H1 (cell line): ENCODE measurements around the gene P2RX2.

ENCODE experiments used
- CBX8 ChIP-seq: fragments of 300-800, 300-1000 bp; sonication (generic); IDR thresholded peaks from 2 replicates; pipeline ENCODE4 v1.7.1; 2016; ENCODE audit warnings: low read depth, low read length, borderline replicate concordance
- CHD7 ChIP-seq: fragments of 300-600 bp; sonication (generic); IDR thresholded peaks from 2 replicates; pipeline ENCODE4 v1.7.1; 2012; ENCODE audit warnings: low read length, moderate library complexity, mild to moderate bottlenecking, inconsistent platforms; ENCODE audit not compliant: insufficient replicate concordance
- CREB1 ChIP-seq: IDR thresholded peaks from 2 replicates; pipeline ENCODE4 v1.6.1; 2012; ENCODE audit warnings: inconsistent platforms
- CTCF ChIP-seq, 3 experiments: IDR thresholded peaks; 1 replicate in 2 of 3; 2 replicates in 1 of 3; pipeline versions ENCODE4 v1.5.1 to v1.6.1; 2011; ENCODE audit warnings: low read length in 3 of 3, mild to moderate bottlenecking in 3 of 3, inconsistent platforms in 2 of 3, low read depth in 1 of 3, moderate library complexity in 1 of 3; ENCODE audit not compliant: insufficient read depth in 1 of 3; ENCODE audit errors: control extremely low read depth in 1 of 3
- GABPA ChIP-seq: IDR thresholded peaks from 2 replicates; pipeline ENCODE4 v1.6.1; 2011; ENCODE audit warnings: mild to moderate bottlenecking, low read length, moderate library complexity, borderline replicate concordance; ENCODE audit not compliant: insufficient read depth
- MAX ChIP-seq: IDR thresholded peaks from 2 replicates; pipeline ENCODE4 v1.6.1; 2012; ENCODE audit warnings: inconsistent platforms
- RAD21 ChIP-seq, 2 experiments: IDR thresholded peaks in 1 of 2; conservative IDR thresholded peaks in 1 of 2; 2 replicates each; pipeline ENCODE4 v1.6.1; 2011; ENCODE audit warnings: low read depth in 2 of 2, low read length in 2 of 2, improper control_type of control experiment in 1 of 2, inconsistent platforms in 1 of 2, mild to moderate bottlenecking in 1 of 2, moderate library complexity in 1 of 2
- SP4 ChIP-seq: IDR thresholded peaks from 2 replicates; pipeline ENCODE4 v1.6.1; 2012; ENCODE audit warnings: low read length, inconsistent platforms
- ZNF274 ChIP-seq: IDR thresholded peaks from 2 replicates; pipeline ENCODE4 v1.7.0; 2012; ENCODE audit warnings: low read length, borderline replicate concordance; ENCODE audit errors: extremely low read depth

GRCh38 chr12:132669166-132669879, 50.7 kb downstream of the P2RX2 start:
- TF ChIP-seq RAD21 (IDR thresholded peaks at IDR 0.05 in 1 of 2, conservative IDR thresholded peaks at IDR 0.05 in 1 of 2; ENCODE audit: low read depth in 2 of 2, low read length in 2 of 2) (no peak), MAX (no peak), CTCF (IDR thresholded peaks at IDR 0.05; ENCODE audit: control extremely low read depth in 1 of 3, insufficient read depth in 1 of 3, low read depth in 1 of 3, low read length in 3 of 3) (no peak), SP4 (no peak), CHD7 (no peak), CREB1 (no peak), GABPA (no peak), CBX8 (no peak), ZNF274 (no peak)
